ENCODE data around the gene UGT1A7.

UGT1A7 gene

GRCh38 chr2:233706720-233707119, 25.0 kb downstream of the UGT1A7 start:
- Histone ChIP-seq H3K4me2 (ENCODE audit: low read length) (no peak overlapping the region), H3K4me1 (ENCODE audit: control insufficient read depth, low read length) (no peaks in the 10 kb centered on the region), H3K9me3 (ENCODE audit: control insufficient read depth, insufficient read depth, low read length) (no peaks in the 10 kb centered on the region), H4K20me1 (ENCODE audit: control insufficient read depth, insufficient read depth, low read depth, low read length) (no peaks in the 10 kb centered on the region), H3K27me3 (ENCODE audit: control insufficient read depth, low read length) (0 out of 2 replicates have a peak, but pooled peaks cover 3% of the 10 kb centered on the region), H3K79me2 (ENCODE audit: control insufficient read depth, low read length) (no peaks in the 10 kb centered on the region), H3K36me3 (ENCODE audit: control insufficient read depth, low read length) (no peaks in the 10 kb centered on the region), H3F3A (ENCODE audit: control insufficient read depth, insufficient read depth) (no peaks in the 10 kb centered on the region), H3K27ac (ENCODE audit: low read depth, low read length) (no peak overlapping the region), H3K4me3 (ENCODE audit: low read length) (no peak overlapping the region), H3K9me2 (replicated peaks; ENCODE audit: control insufficient read depth, low read length) (no peaks in the 10 kb centered on the region)
- TF ChIP-seq, protein P1, sequence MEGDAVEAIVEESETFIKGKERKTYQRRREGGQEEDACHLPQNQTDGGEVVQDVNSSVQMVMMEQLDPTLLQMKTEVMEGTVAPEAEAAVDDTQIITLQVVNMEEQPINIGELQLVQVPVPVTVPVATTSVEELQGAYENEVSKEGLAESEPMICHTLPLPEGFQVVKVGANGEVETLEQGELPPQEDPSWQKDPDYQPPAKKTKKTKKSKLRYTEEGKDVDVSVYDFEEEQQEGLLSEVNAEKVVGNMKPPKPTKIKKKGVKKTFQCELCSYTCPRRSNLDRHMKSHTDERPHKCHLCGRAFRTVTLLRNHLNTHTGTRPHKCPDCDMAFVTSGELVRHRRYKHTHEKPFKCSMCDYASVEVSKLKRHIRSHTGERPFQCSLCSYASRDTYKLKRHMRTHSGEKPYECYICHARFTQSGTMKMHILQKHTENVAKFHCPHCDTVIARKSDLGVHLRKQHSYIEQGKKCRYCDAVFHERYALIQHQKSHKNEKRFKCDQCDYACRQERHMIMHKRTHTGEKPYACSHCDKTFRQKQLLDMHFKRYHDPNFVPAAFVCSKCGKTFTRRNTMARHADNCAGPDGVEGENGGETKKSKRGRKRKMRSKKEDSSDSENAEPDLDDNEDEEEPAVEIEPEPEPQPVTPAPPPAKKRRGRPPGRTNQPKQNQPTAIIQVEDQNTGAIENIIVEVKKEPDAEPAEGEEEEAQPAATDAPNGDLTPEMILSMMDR (IDR thresholded peaks at IDR 0.05; ENCODE audit: low read depth, low read length, poor library complexity, severe bottlenecking), result no peak
- no peak for TF ChIP-seq EZH2phosphoT487 (IDR thresholded peaks at IDR 0.05; ENCODE audit: borderline replicate concordance, low read length)

- H3K27ac ChIP-seq (ENCODE audit: low read depth, low read length), result no peak overlapping the region
- H3K27me3 ChIP-seq (ENCODE audit: control insufficient read depth, low read length), result 0 out of 2 replicates have a peak, but pooled peaks cover 3% of the 10 kb centered on the region
- H3K4me1 ChIP-seq (ENCODE audit: control insufficient read depth, low read length), result no peaks in the 10 kb centered on the region
- H3K79me2 ChIP-seq (ENCODE audit: control insufficient read depth, low read length), result no peaks in the 10 kb centered on the region
- no peaks in the 10 kb centered on the region for H3F3A ChIP-seq (ENCODE audit: control insufficient read depth, insufficient read depth)
- H3K36me3 ChIP-seq (ENCODE audit: control insufficient read depth, low read length), result no peaks in the 10 kb centered on the region
- no peaks in the 10 kb centered on the region for H3K9me2 ChIP-seq (replicated peaks; ENCODE audit: control insufficient read depth, low read length)
- no peaks in the 10 kb centered on the region for H4K20me1 ChIP-seq (ENCODE audit: control insufficient read depth, insufficient read depth, low read depth, low read length)
- no peak overlapping the region for H3K4me3 ChIP-seq (ENCODE audit: low read length)
- H3K9me3 ChIP-seq (ENCODE audit: control insufficient read depth, insufficient read depth, low read length), result no peaks in the 10 kb centered on the region
- TF ChIP-seq, protein P1 (IDR thresholded peaks at IDR 0.05; ENCODE audit: low read depth, low read length, poor library complexity, severe bottlenecking), result no peak
- no peak for TF ChIP-seq EZH2phosphoT487 (IDR thresholded peaks at IDR 0.05; ENCODE audit: borderline replicate concordance, low read length)
- H3K4me2 ChIP-seq (ENCODE audit: low read length), result no peak overlapping the region
Observed at GRCh38 chr2:233707940-233708644, 26.4 kb downstream of the UGT1A7 start.

GRCh38 chr2:233708942-233709341, 27.2 kb downstream of the UGT1A7 start:
- Histone ChIP-seq H3K27me3 (ENCODE audit: control insufficient read depth, low read length) (0 out of 2 replicates have a peak, but pooled peaks cover 3% of the 10 kb centered on the region), H3K79me2 (ENCODE audit: control insufficient read depth, low read length) (no peaks in the 10 kb centered on the region), H3K36me3 (ENCODE audit: control insufficient read depth, low read length) (no peaks in the 10 kb centered on the region), H3K27ac (ENCODE audit: low read depth, low read length) (no peak overlapping the region), H3K9me3 (ENCODE audit: control insufficient read depth, insufficient read depth, low read length) (no peaks in the 10 kb centered on the region), H3K9me2 (replicated peaks; ENCODE audit: control insufficient read depth, low read length) (no peaks in the 10 kb centered on the region), H4K20me1 (ENCODE audit: control insufficient read depth, insufficient read depth, low read depth, low read length) (no peaks in the 10 kb centered on the region), H3F3A (ENCODE audit: control insufficient read depth, insufficient read depth) (no peaks in the 10 kb centered on the region), H3K4me3 (ENCODE audit: low read length) (no peak overlapping the region), H3K4me2 (ENCODE audit: low read length) (no peak overlapping the region), H3K4me1 (ENCODE audit: control insufficient read depth, low read length) (no peaks in the 10 kb centered on the region)
- no peak for TF ChIP-seq EZH2phosphoT487 (IDR thresholded peaks at IDR 0.05; ENCODE audit: borderline replicate concordance, low read length)
- TF ChIP-seq, protein P1 (IDR thresholded peaks at IDR 0.05; ENCODE audit: low read depth, low read length, poor library complexity, severe bottlenecking), result no peak

Measured in DOHH2 (cell line).